Omental fat pad (tissue), 4 donors: ENCODE data around the gene GLI2. TPM values are rescaled to one million over a fixed set of nuclear protein-coding genes. Genes with fewer than 3 reads are reported as not detected.

Experiments used
- ATAC-seq: fragments of 150-250 bp; one replicate; pipeline ENCODE4 v1.9.1; 2016; ENCODE audit warnings: mild to moderate bottlenecking, moderate library complexity; ENCODE audit not compliant: low FRiP score
- DNase-seq: peaks from one replicate; pipeline ENCODE4 v3.0.0-alpha.2; 2019; ENCODE audit warnings: low spot score
- total RNA-seq, 4 donors: library from RNA; depleted of rRNA; stranded (reverse); fragments of >200 nt; gene quantifications; one replicate each; pipeline ENCODE4 v1.1.0, GENCODE V29; 2016
- TF ChIP-seq, protein P1 (sequence below), 3 donors: fragments of 450-650 bp; IDR thresholded peaks; one replicate each; pipeline ENCODE4 v1.5.1; 2016 to 2017; ENCODE audit warnings: antibody characterized with exemption in 3 of 3, mild to moderate bottlenecking in 3 of 3, moderate library complexity in 2 of 3

GLI2 gene
- total RNA-seq, 4 donors from 2014 or later, result 1.3 to 2.4 (median 1.4) TPM

DNA sequence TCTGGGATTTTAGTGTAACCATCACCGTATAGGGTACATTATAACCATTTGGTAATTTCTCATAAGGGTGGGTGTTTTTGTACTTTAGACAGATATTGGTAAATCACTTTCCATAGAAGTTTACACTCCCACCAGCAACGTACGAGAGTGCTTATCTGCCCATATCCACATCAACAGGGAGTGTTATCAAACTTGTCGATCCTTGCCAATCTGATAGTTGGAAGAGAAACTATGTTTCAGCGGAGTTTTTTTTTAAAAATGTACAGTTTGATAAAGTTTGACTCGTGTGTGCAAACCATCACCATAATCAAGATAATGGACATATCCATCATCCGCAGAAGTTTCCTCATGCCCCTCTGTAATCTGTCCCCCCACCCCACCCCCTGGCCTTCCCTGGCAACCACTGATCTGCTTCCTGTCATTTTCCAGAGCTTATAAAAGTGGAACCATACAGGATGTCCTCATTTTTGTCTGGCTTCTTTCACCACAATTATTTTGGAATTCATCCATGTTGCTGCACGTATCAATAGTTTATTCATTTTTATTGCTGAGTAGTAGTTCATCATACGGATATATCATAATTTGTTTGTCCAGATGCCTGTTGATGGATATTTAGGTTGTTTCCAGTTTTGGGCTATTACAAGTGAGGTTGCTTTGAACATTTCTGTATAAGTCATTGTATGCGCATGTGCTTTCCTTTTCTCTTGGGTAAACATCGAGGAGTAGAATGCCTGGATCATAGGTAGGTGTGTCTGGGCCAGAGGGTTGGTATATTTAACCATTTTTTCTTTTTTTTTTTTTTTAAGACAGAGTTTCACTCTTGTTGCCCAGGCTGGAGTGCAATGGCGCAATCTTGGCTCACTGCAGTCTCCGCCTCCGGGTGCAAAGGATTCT, 18.6 kb downstream of the GLI2 start:
- ATAC-seq (no peak), DNase-seq (no peak)
- TF ChIP-seq, protein P1, sequence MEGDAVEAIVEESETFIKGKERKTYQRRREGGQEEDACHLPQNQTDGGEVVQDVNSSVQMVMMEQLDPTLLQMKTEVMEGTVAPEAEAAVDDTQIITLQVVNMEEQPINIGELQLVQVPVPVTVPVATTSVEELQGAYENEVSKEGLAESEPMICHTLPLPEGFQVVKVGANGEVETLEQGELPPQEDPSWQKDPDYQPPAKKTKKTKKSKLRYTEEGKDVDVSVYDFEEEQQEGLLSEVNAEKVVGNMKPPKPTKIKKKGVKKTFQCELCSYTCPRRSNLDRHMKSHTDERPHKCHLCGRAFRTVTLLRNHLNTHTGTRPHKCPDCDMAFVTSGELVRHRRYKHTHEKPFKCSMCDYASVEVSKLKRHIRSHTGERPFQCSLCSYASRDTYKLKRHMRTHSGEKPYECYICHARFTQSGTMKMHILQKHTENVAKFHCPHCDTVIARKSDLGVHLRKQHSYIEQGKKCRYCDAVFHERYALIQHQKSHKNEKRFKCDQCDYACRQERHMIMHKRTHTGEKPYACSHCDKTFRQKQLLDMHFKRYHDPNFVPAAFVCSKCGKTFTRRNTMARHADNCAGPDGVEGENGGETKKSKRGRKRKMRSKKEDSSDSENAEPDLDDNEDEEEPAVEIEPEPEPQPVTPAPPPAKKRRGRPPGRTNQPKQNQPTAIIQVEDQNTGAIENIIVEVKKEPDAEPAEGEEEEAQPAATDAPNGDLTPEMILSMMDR (IDR thresholded peaks at IDR 0.05), result no peak

DNA sequence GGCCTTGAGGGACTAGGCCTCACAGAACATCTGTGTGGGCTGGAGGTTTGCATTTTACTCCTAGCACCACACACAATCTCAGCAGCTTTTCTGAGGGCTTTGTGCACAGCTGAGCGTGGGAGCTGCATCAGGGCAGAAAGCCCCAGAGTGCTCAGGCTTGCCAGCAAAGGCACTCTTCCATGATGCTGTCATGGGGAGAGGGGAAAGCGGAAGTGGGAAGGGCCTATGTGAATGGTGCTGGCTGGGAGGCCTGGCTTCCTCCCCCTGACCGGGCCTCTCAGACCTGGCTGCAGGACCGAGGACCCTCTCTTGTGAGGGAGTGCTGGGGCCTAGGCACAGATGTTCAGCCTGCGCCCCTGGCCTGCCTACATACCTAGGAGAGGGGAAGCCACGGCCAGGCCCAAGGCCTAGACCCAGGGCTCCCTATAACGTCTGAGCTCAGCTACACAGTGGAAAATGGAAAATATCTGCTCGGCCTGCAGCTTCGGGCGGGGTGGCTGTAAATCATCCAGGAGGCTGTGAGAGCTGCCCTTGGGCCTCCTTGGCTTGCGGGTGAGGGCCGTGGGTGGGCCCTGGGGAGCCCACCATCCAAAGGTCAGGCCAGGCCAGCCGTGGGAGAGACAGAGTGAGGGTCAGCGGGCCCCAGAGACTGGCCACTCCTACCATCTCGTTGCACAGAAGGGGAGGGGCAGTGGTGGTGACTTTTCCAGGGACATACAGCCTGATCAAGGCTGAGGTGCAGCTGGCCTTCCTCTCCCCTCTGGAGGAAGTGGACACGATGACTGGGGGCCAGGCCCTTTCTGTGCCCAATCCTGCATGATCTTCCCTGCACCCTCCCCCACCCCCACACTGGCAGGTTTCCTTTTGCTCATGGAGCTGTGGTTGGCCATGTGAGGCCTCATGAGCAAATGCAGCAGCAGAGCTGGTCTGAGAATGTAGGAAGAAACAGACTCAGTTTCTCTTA, 22.8 kb downstream of the GLI2 start:
- ATAC-seq, result peak; percentile 92

DNA sequence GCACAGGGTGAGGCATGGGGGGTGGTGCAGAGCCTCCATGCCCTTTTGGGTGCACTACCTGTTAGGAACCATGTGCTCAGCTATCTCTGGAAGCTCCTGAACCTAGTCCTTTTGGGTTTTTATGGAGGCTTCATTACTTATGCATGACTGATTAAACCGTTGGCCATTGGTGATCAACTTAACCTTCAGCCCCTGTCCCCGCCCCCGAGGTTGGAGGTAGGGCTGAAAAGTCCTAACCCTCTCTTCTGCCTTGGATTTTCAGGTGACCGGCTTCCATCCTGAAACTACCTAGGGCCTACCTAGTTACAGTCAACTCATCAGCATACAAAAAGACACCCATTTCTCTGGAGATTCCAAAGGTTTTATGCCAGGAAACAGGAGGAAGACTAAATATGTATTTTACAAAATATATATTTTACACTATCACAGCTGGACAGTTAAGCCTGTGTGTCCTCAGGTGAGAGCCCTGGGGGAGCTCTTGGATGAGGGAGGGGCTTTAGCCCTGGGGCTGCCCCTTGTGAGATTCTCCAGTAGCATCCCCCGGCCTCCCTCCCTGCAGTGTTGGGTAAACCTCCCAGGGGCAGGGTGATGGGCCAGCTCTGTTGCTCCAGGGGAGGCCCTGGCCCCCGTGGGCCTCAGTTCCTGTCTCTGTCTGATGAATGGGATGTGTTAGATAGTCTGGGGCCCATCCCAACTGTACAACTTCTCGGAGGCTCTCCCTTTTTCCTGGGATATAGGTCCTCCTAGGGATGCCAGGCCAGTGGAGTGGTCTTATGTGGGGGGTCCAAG, 24.1 kb downstream of the GLI2 start:
- ATAC-seq (no peak), DNase-seq (no peak)
- TF ChIP-seq, protein P1 (IDR thresholded peaks at IDR 0.05), result no peak

More for the DNA sequence above, 22.8 kb downstream of the GLI2 start:
- TF ChIP-seq, protein P1 (IDR thresholded peaks at IDR 0.05), result no peak
- DNase-seq, result peak; percentile 21

DNA sequence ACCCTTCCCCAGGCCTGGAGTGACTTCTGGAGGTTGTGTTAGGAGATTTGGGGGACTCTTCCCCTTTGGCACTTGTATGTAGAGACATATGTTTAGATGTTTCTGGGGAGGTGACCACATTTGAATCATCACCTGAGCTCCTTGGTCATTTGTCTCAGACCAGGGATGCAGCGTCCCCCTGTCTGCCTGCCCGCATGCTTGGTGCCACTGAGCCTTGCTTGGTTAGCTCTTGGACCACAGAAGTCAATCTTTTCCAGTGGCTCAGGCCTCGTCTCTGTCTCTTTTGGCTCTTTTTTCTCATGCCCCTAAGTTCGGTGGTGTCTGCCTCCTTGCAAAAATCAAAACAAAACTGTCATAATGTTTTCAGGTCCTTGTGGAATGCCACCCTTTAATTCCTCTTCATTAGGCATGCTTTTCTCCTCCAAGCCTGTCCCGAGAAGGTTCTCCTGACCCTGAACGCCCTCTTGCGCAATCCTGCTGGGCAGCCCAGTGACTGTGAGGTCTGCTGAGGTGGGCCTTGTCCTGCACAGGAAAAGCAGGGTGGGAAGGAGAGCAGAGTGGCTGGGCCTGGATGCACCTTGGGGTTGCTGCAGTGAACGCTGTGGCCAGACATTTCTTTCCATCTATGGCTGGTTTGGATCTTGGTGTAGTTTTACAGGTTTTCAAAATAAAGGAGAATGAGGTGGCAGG, 24.9 kb downstream of the GLI2 start:
- no peak for DNase-seq

DNA sequence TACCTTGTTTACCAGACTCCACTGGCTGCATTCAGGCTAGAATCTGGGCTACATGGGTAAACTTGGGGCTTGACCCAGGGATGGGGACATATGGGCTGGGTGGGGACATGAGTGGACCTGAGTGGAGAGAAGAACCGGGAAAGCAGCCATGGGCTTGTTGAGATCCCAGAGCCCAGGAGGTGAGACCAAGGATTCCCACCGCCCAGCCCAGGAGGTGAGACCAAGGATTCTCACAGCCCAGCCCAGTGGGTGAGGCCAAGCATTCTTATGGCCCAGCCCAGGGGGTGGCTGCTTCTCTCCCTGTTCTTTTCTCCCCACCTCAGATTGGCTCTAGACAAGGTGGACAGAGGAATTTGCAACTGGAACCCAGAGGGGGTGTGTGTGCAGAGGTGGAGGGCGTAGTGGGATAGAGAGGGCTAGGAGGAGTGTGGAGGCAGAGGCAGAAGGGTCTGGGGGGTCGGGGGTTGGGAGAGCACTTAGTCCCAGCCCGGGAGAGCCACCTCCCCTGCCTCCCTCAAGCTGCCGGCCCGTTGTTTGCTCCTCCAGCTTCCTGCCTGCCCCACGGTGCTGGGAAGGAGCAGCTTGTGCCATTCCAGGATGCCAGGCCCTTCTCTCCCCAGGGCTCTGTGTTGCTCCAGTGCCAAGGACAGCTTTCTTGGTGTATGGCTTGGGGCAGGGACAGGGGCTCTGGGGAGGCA, 25.6 kb downstream of the GLI2 start:
- ATAC-seq, result no peak
- no peak for DNase-seq
- TF ChIP-seq, protein P1 (IDR thresholded peaks at IDR 0.05), result no peak

More for the DNA sequence above, 24.9 kb downstream of the GLI2 start:
- TF ChIP-seq, protein P1 (IDR thresholded peaks at IDR 0.05), result no peak
- ATAC-seq, result no peak
